GM21526 (cell line): ENCODE data around the gene UHRF1.
"Not testable (repeated sequence)": the region's sequence is repeated elsewhere in the genome, so short reads cannot be mapped to it uniquely, and the experiment has no call there.

Source experiments
- ATAC-seq: cut with Tn5 transposase; IDR thresholded peaks from one replicate; pipeline ENCODE4 v1.9.1; 2021; ENCODE audit warnings: moderate library complexity; ENCODE audit not compliant: unreplicated experiment, low FRiP score

Gene UHRF1

DNA sequence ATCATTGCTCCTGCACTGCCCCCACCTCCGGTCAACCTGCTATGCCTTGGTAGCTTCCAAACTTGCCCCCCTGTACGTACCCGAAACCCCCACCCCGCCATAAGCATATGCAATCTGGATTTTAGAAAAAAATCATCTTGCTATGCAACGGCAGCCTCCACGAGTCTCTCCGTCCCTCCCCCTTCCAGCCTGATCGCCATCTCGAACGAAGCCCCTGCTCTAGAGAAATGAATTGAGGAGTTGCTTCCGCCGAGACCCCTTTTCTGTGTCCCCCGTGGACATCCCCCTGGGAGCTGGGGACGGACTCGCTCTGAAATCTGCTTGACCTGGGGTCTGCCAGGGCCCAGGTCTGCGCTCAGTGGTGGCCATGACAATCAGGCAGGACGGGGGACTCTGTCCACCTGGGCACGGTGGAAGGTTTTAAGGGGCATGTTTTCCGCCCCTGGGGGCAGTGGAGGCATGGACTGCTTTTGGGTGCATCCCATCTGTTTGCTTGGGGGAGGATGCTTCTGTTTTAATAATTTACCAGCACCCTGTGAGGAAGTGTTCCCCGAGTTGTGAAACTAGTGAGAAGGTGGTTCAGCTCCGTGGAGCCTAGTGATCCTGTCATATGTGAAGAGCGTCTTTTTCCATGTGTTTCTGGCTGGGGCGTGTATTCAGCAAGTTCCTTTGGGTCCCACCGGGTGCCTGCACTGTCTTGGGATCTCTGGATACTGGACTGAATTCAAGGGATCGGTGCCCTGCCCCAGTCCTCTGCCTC, 60.7 kb downstream of the UHRF1 start:
- ATAC-seq = no peak

DNA sequence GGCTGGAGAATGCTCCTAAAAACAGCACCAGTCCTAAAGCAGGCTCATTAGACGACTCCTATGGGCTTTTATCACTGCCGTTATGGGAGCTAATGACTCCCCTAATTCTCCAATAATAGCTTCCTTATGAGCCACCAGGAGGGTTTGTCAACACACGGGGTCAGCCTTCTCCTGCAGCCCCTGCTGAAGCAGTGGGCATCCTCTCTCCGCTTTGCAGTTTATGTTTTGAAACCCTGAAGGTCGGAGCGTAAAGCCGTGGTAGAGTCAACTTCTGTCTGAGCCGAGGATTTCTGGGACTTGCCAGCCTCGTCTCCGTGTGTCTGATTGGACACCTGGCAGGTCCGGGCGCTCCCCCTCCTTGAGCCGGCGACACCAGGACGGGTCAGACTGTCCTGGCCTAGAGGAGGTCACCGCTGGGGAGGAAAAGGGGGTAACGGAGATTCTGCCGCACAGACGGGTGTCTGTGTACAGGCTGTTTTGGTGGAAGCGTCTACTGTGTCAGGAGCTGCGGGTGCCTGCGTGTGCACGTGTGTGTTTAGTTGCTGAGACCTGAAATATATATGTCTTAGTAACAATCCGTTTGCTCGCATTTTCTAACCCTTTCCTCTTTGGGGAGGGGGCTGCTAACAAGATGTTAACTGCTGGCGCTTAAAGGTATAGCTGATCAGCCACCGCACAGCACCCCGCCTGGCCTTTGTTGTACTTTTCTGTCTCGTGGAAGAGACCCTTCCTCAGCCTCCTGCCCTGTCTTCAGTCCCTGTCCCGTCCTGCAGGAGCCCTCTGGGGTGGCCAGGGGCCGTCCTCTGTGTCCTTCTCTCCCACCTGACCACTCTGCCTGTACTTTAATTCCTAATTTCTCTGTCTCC, 61.5 kb downstream of the UHRF1 start:
- no peak for ATAC-seq

DNA sequence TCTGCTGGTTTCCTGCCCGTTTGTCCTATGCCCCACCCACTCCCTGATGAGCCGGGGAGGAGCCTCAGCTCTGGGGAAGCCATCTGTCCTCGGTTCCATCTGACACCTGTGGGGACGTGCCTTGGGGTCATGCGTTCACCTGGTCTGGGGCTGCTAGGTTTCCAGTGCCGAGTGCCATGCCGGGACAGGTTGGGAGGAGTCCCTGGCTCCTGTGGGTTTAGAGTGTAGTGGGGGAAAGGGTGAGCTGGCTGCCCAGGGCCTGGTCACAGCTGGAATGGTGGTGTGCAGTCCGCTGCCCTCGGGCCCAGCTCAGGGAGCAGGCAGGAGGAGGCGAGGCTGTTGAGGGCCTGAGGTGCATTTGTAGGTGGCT, 62.1 kb downstream of the UHRF1 start:
- no peak for ATAC-seq

DNA sequence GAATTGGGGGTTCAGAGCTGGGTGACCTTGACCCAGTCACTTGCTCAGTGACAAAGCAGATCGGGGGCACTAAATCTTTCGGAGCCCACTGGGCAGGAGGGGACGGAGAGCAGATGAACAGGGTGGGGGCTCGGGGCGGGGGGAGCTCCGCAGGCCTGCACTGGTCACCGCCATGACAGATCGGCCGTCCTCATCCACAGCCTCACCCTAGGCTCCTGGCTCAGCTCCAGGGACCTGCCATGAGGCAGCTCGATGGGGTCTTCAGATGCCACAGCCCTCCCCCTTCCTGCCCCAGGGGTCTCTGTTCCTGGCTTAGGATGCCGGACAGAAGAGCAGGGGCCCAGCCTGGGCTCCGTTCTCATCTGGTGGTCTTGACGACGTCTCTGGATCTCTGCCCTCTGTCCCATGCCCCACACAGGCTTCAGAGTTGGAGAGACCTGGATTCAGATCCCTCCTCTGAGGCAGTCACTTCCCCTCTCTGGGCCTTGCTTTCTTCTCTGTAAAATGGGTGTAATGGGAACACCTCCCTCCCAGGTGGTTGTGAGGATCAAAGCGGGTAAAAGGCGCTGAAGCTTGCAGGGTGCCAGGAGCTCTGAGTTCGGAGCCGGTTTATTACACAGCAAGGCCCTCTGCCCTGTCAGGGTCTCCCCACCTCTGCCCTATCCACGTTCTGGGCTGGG, 62.7 kb downstream of the UHRF1 start:
- ATAC-seq = no peak

DNA sequence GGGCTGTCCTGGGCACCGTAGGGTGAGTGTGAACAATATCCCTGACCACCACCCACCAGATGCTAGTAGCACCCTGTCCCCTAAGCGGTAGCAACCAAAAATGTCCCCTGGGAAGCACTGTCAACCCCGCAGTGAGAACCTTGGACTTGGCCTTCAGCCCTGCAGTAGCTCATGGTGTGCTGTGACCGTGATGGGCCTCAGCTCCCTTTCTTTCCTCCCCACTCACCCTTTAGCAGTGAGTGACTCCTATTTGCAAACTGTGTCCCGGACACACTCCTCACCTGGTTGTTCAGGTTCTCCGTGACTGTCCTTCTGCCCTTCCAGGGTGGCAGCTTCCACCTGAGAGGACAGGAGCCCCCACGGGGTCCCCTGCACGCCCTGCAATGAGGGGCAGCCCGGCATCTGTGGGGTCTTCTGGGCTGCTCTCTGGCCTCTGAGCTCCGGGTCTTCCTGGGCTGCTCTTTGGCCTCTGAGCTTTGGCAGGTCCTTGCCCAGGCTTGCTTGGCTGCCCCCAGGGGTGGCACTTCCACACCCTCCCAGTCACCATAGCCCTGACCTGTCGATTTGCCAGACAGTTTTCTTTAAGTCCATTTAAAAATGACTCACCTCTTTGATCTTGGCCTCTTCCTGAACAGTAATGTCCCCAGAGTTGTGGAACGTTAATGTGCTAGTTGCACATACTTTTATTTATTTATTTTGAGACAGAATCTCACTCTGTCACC, 63.4 kb downstream of the UHRF1 start:
- ATAC-seq = no peak

DNA sequence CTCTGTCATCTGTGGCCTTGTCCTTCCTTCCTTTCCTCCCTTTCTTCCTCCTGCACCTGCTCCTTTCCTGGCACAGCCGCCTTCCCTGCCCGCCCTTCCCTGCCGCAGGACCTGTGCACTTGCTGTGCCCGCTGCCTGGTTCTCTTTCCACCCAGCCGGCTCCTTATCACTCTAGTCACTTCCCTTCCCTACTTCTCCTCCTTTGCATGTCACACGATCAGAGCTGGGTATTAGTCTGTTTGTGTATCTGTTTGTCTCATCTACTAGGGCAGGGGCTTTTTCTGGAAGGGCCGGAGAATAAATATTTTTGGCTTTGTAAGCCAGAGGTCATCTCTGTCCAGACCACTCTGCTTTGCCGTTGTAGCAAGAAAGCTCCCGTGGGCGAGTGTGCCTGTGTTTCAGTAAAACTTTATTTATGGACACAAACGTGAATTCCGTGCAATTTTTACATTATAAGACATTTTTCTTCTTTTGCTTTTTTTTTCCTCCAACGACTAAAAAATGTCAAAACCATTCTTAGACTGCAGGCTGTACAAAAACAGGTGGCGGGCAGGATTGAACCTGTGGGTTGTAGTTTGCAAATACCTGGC, 65.7 kb downstream of the UHRF1 start:
- no peak for ATAC-seq

DNA sequence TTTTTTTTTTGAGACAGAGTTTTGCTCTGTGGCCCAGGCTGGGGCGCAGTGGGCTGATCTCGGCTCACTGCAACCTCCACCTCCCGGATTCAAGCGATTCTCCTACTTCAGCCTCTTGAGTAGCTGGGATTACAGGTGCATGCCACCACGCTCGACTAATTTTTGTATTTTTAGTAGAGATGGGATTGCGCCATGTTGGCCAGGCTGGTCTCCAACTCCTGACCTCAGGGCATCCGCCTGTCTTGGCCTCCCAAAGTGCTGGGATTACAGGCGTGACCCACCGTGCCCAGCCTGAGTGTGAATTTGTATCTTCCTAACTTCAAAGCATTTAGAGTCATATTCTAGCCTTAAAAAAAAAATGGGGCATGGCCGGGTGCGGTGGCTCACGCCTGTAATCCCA, 66.3 kb downstream of the UHRF1 start:
- ATAC-seq = not testable (repeated sequence)

DNA sequence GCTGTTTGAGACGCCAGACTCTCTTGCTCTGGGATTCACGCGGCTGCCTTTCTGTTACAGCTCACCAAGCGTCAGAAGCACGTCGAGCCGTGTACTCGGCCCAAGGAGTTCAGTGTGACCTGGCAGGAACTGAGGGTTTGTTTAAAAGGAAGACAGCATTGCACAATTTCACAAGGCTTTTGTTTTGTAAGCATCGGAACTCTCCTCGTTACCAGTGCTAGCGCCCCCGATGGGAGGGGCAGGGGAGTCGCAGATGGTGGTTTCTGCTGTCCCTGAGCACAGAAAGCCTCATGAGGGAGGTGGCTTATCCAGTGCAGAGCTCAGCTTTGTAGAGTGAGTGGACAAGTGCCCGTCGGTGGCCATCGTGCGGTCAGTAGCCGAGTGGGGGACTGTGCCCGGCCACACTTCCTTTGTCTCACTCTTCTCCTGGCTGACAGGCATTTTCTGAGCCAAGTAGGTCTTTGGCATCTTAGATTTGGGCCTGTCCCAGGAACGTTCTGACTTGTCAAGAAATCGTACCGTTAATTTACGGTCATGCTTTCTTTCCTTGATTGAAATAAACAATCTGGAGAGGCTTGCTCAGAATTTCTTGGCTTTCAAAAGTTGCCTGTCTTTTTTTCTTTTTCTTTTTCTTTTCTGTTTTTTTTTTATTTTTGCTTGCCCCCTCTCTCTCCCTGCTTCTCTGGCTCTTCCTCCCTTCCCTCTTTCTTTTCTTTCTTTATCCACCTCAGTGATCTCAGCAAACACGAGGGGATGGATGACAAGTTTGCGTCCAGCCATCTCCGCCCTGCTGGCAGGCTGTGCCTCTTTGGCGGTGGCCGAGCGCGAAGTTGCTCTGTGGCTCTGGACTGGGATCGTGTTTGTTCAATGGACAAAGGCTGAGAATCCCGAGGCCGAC, 67.3 kb downstream of the UHRF1 start:
- ATAC-seq = no peak

DNA sequence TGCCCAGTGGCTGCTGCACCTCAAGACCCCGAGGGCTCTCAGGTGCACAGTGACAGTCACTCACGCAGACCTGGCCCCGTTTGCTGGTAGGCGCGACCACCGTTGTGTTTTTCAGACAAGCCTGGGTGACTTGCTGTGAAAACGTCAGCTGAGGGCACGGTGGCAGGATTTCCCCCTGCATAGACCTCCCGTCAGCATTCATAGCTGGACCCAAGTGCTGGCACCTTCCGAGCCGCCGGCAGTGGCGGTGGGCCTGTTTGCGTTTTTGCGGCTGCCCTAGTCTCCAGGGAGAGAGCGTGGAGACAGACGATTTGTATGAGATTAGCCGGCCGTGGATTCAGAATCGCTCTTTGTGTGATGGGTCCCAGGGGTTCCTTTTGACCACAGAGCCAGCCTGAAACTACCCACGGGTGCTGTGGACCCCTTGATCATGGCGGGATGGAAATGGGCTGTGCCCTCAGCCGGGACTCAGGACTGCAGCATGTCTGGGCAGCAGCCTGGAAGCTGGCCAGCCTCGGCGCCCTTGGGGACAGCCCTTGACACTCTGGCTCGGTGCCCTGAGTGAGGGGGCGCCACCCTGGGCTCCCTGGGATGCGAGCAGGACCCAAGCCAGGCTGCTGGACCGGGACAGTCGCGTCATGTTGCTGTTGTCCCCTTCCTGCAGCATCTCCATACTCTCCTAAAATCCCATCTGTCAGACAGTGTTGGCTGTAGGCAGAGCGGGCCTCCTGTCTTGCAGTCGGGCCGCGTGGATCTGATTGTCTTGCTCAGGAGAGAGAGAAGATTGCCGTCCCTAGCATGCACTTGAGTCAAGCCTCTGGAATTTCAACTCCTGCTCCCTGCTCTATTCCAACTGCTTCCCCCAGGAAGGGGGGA, 68.2 kb downstream of the UHRF1 start:
- no peak for ATAC-seq

DNA sequence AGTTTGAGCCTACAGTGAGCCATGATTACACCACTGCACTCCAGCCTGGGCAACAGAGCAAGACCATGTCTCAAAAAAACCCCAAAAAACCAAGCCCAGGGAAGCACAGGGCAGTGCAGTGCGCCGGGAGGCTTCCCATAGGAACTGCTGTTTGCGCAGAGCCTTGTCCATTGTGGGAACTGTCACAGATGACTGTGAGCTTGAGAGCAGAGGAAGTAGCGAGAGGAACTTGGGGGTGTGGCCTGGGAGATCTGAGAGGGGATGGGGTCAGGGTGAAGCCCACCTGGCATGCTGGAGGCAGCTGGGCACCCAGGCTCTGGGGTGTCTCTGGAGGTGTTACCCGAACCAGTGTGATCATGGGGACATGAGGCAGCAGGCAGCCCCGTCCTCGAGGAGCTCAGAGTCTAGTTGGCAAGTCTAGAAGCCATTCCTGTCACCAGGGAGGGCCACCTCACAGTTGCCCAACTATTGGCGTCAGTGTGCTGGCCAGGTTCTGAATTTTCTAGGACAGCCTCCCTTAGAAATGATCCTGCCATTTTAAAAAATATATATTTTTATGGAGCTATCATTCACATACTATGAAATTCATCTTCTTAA, 70.0 kb downstream of the UHRF1 start:
- no peak for ATAC-seq

DNA sequence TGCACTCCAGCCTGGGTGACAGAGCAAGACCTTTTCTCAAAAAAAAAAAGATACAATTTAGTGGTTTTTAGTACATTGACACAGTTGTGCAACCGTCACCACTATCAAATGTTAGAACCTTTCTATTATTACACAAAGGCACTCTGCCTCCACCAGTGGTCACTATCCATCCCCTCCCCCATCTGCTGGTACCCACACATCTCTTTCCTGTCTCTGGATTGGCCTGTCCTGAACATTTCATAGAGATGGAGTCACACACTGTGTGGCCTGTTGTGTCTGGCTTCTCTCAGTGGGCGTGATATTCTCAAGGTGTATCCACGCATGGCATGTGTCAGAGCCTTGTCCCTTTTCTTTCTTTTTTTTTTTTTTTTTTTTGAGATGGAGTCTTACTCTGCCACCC, 70.8 kb downstream of the UHRF1 start:
- no peak for ATAC-seq

DNA sequence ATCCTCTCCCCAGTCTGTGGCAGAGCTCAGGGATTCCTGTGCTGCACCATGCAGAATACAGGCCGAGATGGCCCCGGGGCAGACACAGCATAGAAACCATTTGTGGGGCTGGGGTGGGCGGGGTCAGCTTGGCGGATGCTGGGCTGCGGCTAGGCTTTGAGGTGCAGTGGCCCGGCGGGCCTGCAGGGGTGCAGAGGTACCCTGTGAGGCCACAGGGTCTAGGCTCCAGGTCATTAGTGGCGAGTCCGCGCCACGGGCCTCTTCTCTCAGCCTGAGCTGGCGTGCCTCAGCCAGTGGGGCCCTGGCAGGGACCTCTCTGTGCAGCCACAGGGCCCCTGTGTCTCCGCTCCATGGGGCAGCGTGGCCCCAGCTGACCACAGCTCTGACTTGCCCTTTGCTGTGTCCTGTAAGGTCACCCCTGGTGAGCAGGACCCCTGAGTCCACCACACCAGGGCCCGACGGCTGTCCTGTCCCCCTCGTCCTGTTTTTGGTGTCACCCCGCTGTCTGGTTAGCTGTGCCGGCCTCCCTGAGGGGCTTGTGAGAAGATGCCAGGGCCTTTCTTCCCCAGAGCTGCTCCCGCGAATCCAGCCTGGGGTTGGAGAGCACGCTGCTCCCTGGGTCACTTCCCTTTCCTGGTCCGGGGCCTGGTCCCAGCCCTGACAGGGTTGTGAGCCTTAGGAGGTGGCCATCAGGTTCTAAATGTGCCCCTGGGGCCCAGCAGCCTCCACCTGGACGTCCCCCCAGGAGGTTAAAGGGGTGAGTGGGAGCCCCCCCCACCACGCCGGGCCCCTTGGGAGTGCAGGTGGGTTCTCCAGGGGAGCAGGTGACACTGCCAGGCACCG, 71.8 kb downstream of the UHRF1 start:
- ATAC-seq = no peak

DNA sequence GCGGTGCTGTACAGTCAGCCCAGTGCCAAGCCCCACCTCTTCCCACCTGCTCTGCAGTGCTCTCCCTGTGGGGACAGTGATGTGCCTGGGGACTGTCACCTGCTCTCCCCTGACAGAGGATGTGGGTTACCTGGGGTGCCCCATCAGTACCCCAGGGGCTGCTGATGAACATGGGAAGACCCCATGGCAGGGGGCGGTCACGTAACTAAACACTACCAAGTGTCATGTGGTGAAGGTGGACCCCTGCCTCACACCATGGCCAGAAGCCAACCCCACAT, 72.3 kb downstream of the UHRF1 start:
- ATAC-seq = no peak

DNA sequence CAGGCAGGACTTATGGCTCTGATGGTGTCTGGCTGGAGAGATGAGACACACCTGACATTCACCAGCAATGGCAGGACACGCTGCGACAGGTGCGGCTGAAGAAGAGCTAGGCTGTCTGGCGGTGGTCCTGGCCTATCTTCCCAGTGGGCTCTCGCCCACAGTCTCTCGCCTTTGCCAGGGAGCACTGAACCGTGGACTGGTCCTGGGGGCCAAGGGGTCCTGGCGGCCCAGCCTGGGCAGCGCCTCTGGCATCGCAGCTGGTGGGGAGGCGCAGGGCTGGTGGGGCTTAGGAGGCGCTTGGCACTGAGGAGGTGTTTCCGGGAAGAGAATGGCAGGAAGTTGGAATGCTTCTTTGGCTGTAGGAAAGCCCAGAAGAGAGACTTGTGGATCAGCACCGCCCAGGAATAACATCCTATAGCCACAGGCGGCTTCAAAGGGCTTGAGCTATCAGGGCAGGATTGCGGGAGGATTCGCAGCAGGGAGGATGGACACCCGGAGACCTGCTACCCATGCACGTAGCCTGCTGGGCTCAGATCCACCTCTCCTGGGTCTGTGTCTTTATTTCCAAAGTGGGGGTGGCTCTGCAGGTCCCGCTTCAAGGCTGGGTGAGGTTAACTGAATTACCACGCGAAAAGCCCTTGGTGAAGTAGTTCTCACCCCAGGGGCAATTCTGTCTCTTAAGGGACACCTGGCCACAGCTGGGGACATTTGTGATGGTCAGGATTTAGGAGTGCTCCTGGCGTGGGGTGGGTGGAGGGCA, 74.2 kb downstream of the UHRF1 start:
- ATAC-seq = no peak

DNA sequence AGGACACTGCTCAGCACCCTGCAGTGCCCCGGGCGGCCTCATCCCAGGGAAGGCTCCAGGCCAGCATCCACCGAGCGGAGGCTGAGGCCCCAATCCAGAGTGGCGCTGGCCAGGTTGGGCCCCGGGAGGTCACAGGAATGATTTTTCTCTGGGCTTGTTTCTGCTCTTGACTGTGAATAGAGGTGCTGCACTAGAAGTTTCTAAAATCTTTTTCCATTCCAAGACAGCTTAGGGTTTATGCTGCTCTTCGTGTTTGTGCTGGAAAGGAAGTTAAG, 74.7 kb downstream of the UHRF1 start:
- ATAC-seq = no peak

DNA sequence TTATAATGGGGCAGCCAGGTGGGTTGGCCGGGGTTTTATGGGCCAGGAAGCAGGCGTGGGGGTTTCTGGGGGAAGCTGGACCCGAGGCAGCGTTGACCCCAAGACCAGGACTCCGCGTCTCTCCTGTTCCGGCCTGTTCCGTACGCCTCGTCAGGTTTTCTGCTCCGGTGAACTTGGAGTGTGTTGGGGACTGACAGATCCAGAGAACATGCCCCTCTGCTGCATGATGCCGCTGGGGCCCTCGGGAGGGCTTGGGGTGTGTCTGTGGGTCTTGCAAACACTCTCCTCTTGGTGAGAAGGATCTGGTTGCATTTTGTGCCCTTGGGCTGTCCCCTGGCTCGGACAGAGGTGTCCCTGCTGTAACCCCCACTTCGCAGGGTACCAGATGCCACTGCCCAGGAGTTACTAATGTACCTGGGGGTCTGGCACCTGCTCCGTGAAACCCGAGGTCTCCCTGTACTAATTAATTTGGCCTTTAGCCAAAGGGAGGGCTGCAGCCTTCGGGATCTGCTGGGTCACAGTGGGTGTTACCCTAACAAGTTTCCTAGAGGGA, 75.2 kb downstream of the UHRF1 start:
- ATAC-seq = no peak

DNA sequence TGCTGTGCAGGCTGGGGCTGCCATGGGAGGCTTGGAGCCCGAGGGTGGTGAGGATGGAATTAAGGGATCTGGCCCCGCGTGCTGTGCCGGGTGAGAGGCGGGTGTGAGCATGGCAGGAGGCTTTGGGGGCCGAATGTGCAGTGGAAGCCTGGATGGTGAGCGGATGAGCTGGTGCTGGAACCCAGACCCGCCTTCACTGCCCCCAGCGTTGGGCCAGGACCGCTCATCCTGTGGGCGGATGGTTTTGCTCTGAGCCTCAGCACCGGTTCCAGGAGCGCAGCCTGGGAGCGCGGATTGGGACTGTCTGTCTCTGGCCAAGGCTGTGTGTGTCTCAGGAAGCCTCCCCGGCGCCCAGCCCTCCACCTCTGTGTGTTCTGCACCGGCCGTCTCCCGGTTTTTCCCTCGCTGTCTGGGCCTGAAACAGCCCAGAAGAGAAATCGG, 76.3 kb downstream of the UHRF1 start:
- ATAC-seq = no peak
